PFSK-1 (cell line): Measurements from ENCODE around the gene UNC80.

Experiments used
- FOXP2 ChIP-seq: optimal IDR thresholded peaks from 2 replicates; pipeline ENCODE3; 2011; ENCODE audit warnings: borderline replicate concordance, control low read depth, inconsistent platforms; ENCODE audit not compliant: insufficient read depth; ENCODE audit errors: extremely low read length, extremely low read depth
- POLR2AphosphoS5 ChIP-seq: IDR thresholded peaks from 2 replicates; pipeline ENCODE4 v1.6.1; 2012; ENCODE audit warnings: low read depth, mild to moderate bottlenecking, control low read depth, low read length, moderate library complexity
- SIN3A ChIP-seq: IDR thresholded peaks from 2 replicates; pipeline ENCODE4 v1.6.1; 2012; ENCODE audit warnings: mild to moderate bottlenecking, low read length, moderate library complexity, borderline replicate concordance; ENCODE audit not compliant: insufficient read depth
- TAF1 ChIP-seq: IDR thresholded peaks from 2 replicates; pipeline ENCODE4 v1.6.1; 2012; ENCODE audit warnings: low read length, control low read depth, borderline replicate concordance; ENCODE audit not compliant: insufficient read depth
- TF ChIP-seq, protein P1 (sequence below), 2 experiments: IDR thresholded peaks; 2 replicates each; pipeline versions ENCODE4 v1.6.1 to v1.8.0; 2011 to 2012; ENCODE audit warnings: low read depth in 2 of 2, low read length in 2 of 2, control low read depth in 1 of 2, inconsistent platforms in 1 of 2, mild to moderate bottlenecking in 1 of 2, moderate library complexity in 1 of 2; ENCODE audit not compliant: insufficient read depth in 1 of 2

The UNC80 gene

DNA sequence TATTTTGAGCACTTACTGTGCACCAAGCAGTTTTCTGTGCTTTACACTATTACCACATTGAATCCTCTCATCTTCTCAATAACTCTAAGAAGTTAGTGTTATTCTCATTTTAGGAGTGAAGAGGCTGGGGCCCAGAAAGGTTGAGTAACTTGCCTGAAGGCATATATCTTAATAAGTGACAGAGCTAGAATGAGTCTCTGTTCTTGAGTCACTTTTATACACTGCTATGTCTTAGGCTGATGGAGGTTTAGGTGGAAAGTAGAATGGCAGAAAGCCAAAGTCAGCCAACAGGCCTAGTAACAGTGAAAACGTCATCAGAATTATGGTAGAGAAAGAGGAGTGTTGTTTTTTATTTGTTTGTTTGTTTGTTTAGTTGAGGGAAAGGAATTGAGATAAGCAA is 202.9 kb downstream of the UNC80 start:
- no peak for TF ChIP-seq POLR2AphosphoS5
- no peak for TF ChIP-seq SIN3A

- no peak for TF ChIP-seq POLR2AphosphoS5
- TF ChIP-seq FOXP2 = no peak
- TF ChIP-seq SIN3A = no peak
Measured at GRCh38 chr2:209976698-209977385, 205.2 kb downstream of the UNC80 start.

- TF ChIP-seq SIN3A = no peak
- no peak for TF ChIP-seq POLR2AphosphoS5
- no peak for TF ChIP-seq FOXP2
- TF ChIP-seq, protein P1, sequence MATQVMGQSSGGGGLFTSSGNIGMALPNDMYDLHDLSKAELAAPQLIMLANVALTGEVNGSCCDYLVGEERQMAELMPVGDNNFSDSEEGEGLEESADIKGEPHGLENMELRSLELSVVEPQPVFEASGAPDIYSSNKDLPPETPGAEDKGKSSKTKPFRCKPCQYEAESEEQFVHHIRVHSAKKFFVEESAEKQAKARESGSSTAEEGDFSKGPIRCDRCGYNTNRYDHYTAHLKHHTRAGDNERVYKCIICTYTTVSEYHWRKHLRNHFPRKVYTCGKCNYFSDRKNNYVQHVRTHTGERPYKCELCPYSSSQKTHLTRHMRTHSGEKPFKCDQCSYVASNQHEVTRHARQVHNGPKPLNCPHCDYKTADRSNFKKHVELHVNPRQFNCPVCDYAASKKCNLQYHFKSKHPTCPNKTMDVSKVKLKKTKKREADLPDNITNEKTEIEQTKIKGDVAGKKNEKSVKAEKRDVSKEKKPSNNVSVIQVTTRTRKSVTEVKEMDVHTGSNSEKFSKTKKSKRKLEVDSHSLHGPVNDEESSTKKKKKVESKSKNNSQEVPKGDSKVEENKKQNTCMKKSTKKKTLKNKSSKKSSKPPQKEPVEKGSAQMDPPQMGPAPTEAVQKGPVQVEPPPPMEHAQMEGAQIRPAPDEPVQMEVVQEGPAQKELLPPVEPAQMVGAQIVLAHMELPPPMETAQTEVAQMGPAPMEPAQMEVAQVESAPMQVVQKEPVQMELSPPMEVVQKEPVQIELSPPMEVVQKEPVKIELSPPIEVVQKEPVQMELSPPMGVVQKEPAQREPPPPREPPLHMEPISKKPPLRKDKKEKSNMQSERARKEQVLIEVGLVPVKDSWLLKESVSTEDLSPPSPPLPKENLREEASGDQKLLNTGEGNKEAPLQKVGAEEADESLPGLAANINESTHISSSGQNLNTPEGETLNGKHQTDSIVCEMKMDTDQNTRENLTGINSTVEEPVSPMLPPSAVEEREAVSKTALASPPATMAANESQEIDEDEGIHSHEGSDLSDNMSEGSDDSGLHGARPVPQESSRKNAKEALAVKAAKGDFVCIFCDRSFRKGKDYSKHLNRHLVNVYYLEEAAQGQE (IDR thresholded peaks at IDR 0.05; ENCODE audit: insufficient read depth in 1 of 2, low read depth in 2 of 2, low read length in 2 of 2) = no peak
- TF ChIP-seq TAF1 = no peak
Measured at GRCh38 chr2:209977386-209978239, 206.0 kb downstream of the UNC80 start.

DNA sequence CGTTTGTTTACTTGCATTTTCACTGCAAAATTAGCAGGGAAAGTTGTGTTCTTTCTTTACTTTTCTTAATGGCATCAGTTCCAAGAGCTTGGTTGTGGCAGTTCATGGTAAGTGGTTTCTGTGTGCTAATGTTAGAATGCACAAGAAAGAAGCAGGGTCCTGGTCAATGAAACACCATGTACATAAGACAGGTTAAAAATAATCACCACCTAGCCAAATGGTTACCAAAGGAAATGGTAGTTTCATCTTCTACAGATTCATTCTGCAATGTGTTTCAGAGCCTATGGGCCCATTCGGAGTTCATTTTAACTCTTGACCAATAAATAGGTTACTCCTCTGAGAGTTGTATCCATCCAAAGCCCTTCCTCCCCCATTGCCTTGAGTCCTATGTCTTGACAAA is 212.7 kb downstream of the UNC80 start:
- TF ChIP-seq TAF1 = no peak
- no peak for TF ChIP-seq SIN3A
- TF ChIP-seq FOXP2 = no peak
- TF ChIP-seq, protein P1 (IDR thresholded peaks at IDR 0.05; ENCODE audit: insufficient read depth in 1 of 2, low read depth in 2 of 2, low read length in 2 of 2) = no peak
- TF ChIP-seq POLR2AphosphoS5 = no peak

- TF ChIP-seq POLR2AphosphoS5 (no peak), FOXP2 (no peak), SIN3A (no peak), TAF1 (no peak)
- TF ChIP-seq, protein P1 (IDR thresholded peaks at IDR 0.05; ENCODE audit: insufficient read depth in 1 of 2, low read depth in 2 of 2, low read length in 2 of 2) = no peak
Measured at GRCh38 chr2:209985874-209986273, 214.2 kb downstream of the UNC80 start.

DNA sequence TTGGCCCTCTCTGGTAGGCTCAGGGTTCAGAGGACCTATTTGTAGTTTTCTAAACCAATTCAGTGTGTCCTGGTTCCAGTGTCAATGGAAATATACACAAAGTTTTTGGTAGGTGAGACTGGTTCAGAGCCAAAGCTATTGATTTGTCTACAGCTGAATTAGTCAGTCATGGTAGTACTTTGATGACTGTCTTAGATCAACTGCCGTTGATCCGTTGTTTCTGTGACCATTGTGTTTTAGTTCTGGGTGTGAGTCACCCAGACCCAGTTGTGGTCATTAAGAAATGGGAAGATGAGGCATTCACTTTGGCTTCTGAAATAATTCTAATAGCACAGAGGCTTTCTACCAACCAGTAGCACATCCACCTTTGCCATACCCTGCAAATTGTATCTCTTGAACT is 214.8 kb downstream of the UNC80 start:
- TF ChIP-seq SIN3A (no peak), FOXP2 (no peak), POLR2AphosphoS5 (no peak), TAF1 (no peak)
- TF ChIP-seq, protein P1 (IDR thresholded peaks at IDR 0.05; ENCODE audit: insufficient read depth in 1 of 2, low read depth in 2 of 2, low read length in 2 of 2) = no peak
